SU-DHL-6 (cell line): ENCODE measurements around the gene CCDC141.

Source experiments
- H2AFZ ChIP-seq: fragments of 200-600 bp; sonication (generic); 2 replicates; pipeline ENCODE4 v1.6.1; 2014; ENCODE audit warnings: low read depth, mild to moderate bottlenecking, moderate library complexity, mixed read lengths, antibody characterized with exemption, low read length; ENCODE audit not compliant: severe bottlenecking
- H3F3A ChIP-seq: fragments of 200-600 bp; shearing (Covaris generic); 2 replicates; pipeline ENCODE4 v1.6.0; 2016; ENCODE audit warnings: antibody characterized with exemption, mild to moderate bottlenecking; ENCODE audit not compliant: insufficient read depth
- H3K27ac ChIP-seq: fragments of 200-600 bp; sonication (generic); 2 replicates; pipeline ENCODE4 v1.5.1; 2016; ENCODE audit warnings: low read depth, mild to moderate bottlenecking, low read length, moderate library complexity, mixed read lengths
- H3K27me3 ChIP-seq: fragments of 200-600 bp; sonication (generic), shearing (Covaris generic); 2 replicates; pipeline ENCODE4 v1.6.0; 2014; ENCODE audit warnings: mild to moderate bottlenecking, low read length
- H3K36me3 ChIP-seq: fragments of 200-600 bp; sonication (generic); 2 replicates; pipeline ENCODE4 v1.6.1; 2014; ENCODE audit warnings: mild to moderate bottlenecking, low read length, mixed read lengths
- H3K4me2 ChIP-seq: fragments of 300-600, 200-600 bp; shearing (Covaris generic), sonication (generic); 2 replicates; pipeline ENCODE4 v1.6.0; 2014; ENCODE audit warnings: low read length, low read depth, mild to moderate bottlenecking; ENCODE audit not compliant: poor library complexity, severe bottlenecking
- H3K4me3 ChIP-seq: fragments of 200-600 bp; sonication (generic); 2 replicates; pipeline ENCODE4 v1.5.1; 2014; ENCODE audit warnings: antibody characterized with exemption, low read length, mild to moderate bottlenecking, mixed read lengths; ENCODE audit not compliant: insufficient read depth, poor library complexity, severe bottlenecking
- H3K79me2 ChIP-seq: fragments of 200-600 bp; sonication (generic); 2 replicates; pipeline ENCODE4 v1.6.1; 2014; ENCODE audit warnings: mild to moderate bottlenecking, low read length, moderate library complexity; ENCODE audit not compliant: insufficient read depth
- H3K9ac ChIP-seq: fragments of 200-600 bp; sonication (generic); 2 replicates; pipeline ENCODE4 v1.7.0; 2014; ENCODE audit warnings: mild to moderate bottlenecking, low read length
- H3K9me2 ChIP-seq: fragments of 200-600 bp; sonication (generic); replicated peaks from 2 replicates; pipeline ENCODE4 v1.6.1; 2014; ENCODE audit warnings: low read length; ENCODE audit not compliant: insufficient read depth
- H3K9me3 ChIP-seq: fragments of 200-600 bp; sonication (generic); 2 replicates; pipeline ENCODE4 v1.6.1; 2014; ENCODE audit warnings: low read length, mixed read lengths; ENCODE audit not compliant: insufficient read depth
- H4K20me1 ChIP-seq: fragments of 200-600 bp; sonication (generic); 2 replicates; pipeline ENCODE4 v1.6.1; 2014; ENCODE audit warnings: low read depth, mild to moderate bottlenecking, antibody characterized with exemption, low read length, moderate library complexity, mixed read lengths
- CTCF ChIP-seq: fragments of 200-600 bp; sonication (generic); IDR thresholded peaks from one replicate; pipeline ENCODE4 v1.5.1; 2017; ENCODE audit warnings: antibody characterized with exemption, mild to moderate bottlenecking, low read length, moderate library complexity; ENCODE audit not compliant: insufficient read depth, poor library complexity, severe bottlenecking
- EZH2phosphoT487 ChIP-seq: fragments of 200-600 bp; sonication (generic), shearing (Covaris generic); conservative IDR thresholded peaks from 2 replicates; pipeline ENCODE4 v1.6.1; 2018; ENCODE audit warnings: mild to moderate bottlenecking, antibody characterized with exemption, low read length, moderate library complexity, mixed read lengths

CCDC141 gene

GRCh38 chr2:179024445-179024844 is 25.5 kb downstream of the CCDC141 start:
- Histone ChIP-seq H3K27ac (peak overlapping the region; percentile 83; the same call in 1 of the 2 replicates), H3F3A (peaks cover 8% of the 10 kb centered on the region; the same call in 1 of the 2 replicates), H3K4me3 (no peak overlapping the region), H3K79me2 (no peaks in the 10 kb centered on the region), H4K20me1 (no peaks in the 10 kb centered on the region), H3K27me3 (no peaks in the 10 kb centered on the region), H3K9me3 (no peaks in the 10 kb centered on the region; the same call in 1 of the 2 replicates), H2AFZ (no peak overlapping the region), H3K4me2 (no peak overlapping the region), H3K36me3 (no peaks in the 10 kb centered on the region), H3K9ac (no peak overlapping the region), H3K9me2 (no peaks in the 10 kb centered on the region)
- TF ChIP-seq CTCF = no peak
- no peak for TF ChIP-seq EZH2phosphoT487

- peak overlapping the region; percentile 41 for H3K4me2 ChIP-seq
- no peak for TF ChIP-seq CTCF
- no peak for TF ChIP-seq EZH2phosphoT487
- H3K4me3 ChIP-seq = no peak overlapping the region
- H3K27me3 ChIP-seq = no peaks in the 10 kb centered on the region
- H3K36me3 ChIP-seq = no peaks in the 10 kb centered on the region
- H3K27ac ChIP-seq = peak overlapping the region; percentile 83
- H3F3A ChIP-seq = peaks cover 8% of the 10 kb centered on the region; the same call in 1 of the 2 replicates
- H2AFZ ChIP-seq = no peak overlapping the region
- no peak overlapping the region for H3K9ac ChIP-seq
- H4K20me1 ChIP-seq = no peaks in the 10 kb centered on the region
- H3K9me2 ChIP-seq = no peaks in the 10 kb centered on the region
- H3K9me3 ChIP-seq = no peaks in the 10 kb centered on the region
- H3K79me2 ChIP-seq = no peaks in the 10 kb centered on the region
Measured at GRCh38 chr2:179022685-179023084, 27.3 kb downstream of the CCDC141 start.

- peak overlapping the region; percentile 83 for H3K27ac ChIP-seq
- H3K79me2 ChIP-seq = no peaks in the 10 kb centered on the region
- no peaks in the 10 kb centered on the region for H4K20me1 ChIP-seq
- H3K4me3 ChIP-seq = no peak overlapping the region
- no peaks in the 10 kb centered on the region for H3K27me3 ChIP-seq
- H3F3A ChIP-seq = peaks cover 8% of the 10 kb centered on the region; the same call in 1 of the 2 replicates
- H3K9me3 ChIP-seq = no peaks in the 10 kb centered on the region
- H2AFZ ChIP-seq = no peak overlapping the region
- TF ChIP-seq CTCF (no peak), EZH2phosphoT487 (no peak)
- no peaks in the 10 kb centered on the region for H3K9me2 ChIP-seq
- no peak overlapping the region for H3K9ac ChIP-seq
- H3K4me2 ChIP-seq = peak overlapping the region; percentile 41
- no peaks in the 10 kb centered on the region for H3K36me3 ChIP-seq
Measured at GRCh38 chr2:179021258-179021657, 28.7 kb downstream of the CCDC141 start.
